A673 (cell line): ENCODE measurements around the gene SIN3B.

ENCODE experiments used
- EZH2 ChIP-seq: fragments of 200-600 bp; sonication (generic); IDR thresholded peaks from 2 replicates; pipeline ENCODE4 v1.6.1; 2017; ENCODE audit warnings: borderline replicate concordance, low read depth, mild to moderate bottlenecking, mixed read lengths, antibody characterized with exemption, low read length; ENCODE audit not compliant: poor library complexity, severe bottlenecking
- TF ChIP-seq, protein P1 (sequence below): fragments of 300-800, 200-600 bp; sonication (generic); conservative IDR thresholded peaks from 2 replicates; pipeline ENCODE4 v1.5.1; 2017; ENCODE audit warnings: low read depth, mild to moderate bottlenecking, antibody characterized with exemption, low read length, moderate library complexity, mixed read lengths

DNA sequence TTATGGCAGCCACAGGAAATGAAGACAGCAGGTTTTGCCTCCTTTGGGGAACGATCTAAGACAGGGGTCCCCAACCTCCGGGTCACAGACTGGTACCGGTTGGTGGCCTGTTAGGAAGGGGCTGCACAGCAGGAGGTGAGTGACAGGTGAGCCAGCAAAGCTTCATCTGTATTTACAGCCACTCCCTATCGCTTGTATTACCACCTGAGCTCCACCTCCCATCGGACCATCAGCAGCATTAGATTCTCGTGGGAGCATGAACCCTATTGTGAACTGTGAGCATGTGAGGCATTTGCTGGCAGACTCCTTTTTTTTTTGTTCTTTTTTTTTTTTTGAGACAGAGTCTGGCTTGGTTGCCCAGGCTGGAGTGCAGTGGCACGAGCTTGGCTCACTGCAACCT lies 81.8 kb downstream of the SIN3B start:
- TF ChIP-seq, protein P1, sequence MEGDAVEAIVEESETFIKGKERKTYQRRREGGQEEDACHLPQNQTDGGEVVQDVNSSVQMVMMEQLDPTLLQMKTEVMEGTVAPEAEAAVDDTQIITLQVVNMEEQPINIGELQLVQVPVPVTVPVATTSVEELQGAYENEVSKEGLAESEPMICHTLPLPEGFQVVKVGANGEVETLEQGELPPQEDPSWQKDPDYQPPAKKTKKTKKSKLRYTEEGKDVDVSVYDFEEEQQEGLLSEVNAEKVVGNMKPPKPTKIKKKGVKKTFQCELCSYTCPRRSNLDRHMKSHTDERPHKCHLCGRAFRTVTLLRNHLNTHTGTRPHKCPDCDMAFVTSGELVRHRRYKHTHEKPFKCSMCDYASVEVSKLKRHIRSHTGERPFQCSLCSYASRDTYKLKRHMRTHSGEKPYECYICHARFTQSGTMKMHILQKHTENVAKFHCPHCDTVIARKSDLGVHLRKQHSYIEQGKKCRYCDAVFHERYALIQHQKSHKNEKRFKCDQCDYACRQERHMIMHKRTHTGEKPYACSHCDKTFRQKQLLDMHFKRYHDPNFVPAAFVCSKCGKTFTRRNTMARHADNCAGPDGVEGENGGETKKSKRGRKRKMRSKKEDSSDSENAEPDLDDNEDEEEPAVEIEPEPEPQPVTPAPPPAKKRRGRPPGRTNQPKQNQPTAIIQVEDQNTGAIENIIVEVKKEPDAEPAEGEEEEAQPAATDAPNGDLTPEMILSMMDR, result no peak
- no peak for TF ChIP-seq EZH2
